Colonic mucosa (tissue), 4 donors: ENCODE measurements around the gene CILP2. TPM values are rescaled to one million over a fixed set of nuclear protein-coding genes. Genes with fewer than 3 reads are reported as not detected.

ENCODE experiments used
- DNase-seq: peaks from one replicate; pipeline ENCODE4 v3.0.0-alpha.2; 2020
- H3K27ac ChIP-seq: fragments of 200-600 bp; one replicate; pipeline ENCODE4 v1.8.0; 2021
- H3K27me3 ChIP-seq: fragments of 200-600 bp; one replicate; pipeline ENCODE4 v1.8.0; 2021
- H3K36me3 ChIP-seq: fragments of 200-600 bp; one replicate; pipeline ENCODE4 v1.8.0; 2021
- H3K4me1 ChIP-seq: fragments of 200-600 bp; one replicate; pipeline ENCODE4 v1.8.0; 2021; ENCODE audit warnings: mild to moderate bottlenecking
- H3K4me3 ChIP-seq: fragments of 200-600 bp; one replicate; pipeline ENCODE4 v1.8.0; 2021
- H3K9ac ChIP-seq, 2 donors: one replicate each; pipeline ENCODE4 v1.7.0; 2013; ENCODE audit warnings: control low read depth in 2 of 2, low read depth in 2 of 2, low read length in 2 of 2
- H3K9me3 ChIP-seq: fragments of 200-600 bp; one replicate; pipeline ENCODE4 v1.8.0; 2021
- intact Hi-C: fragments of 100-400 bp; cut with DNase I; formaldehyde crosslinking; loops from one replicate; pipeline ENCODE4 v1.14.1; 2022
- total RNA-seq, 2 donors: library from RNA; stranded (reverse); fragmentation: NEBNext Ultra II Directional in 1 of 2; extraction: Animal tissue kit (Norgen Biotek cat#: 25700) in 1 of 2; gene quantifications; one replicate each; pipeline ENCODE4 v1.2.1, GENCODE V29; 2021
- TF ChIP-seq, protein P1 (sequence below): fragments of 200-600 bp; IDR thresholded peaks from one replicate; pipeline ENCODE4 v1.8.0; 2022; ENCODE audit warnings: antibody characterized with exemption, mild to moderate bottlenecking
- donor health status: healthy.
- donor health status: DM: no; HTN: no; CAD: no.
- donor health status: DM: no; HTN: no; CAD: no.

The CILP2 gene
- total RNA-seq, 2 donors from 2014 or later: 0.05 to 0.35 TPM

DNA sequence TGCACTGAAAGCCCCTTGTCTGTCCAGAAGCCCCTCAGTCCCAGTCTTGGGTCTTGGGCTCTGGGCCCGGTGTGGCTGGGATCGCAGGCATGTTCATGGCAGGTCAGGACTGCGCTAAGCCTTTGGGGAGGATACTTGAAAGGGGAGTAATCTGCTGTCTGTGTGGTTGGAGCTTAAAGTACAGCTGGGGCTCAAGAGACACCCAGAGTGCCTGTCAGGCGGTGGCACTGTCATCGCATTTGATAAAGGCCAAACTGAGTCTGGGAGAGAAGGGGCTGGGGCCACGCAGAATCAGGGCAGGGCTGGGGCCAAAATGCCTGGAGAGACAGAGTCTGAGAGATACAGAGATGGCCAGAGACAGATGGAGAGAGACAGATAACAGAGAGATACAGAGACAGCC is 4.2 kb upstream of the CILP2 start:
- intact Hi-C loops: loop anchor here (2.0 to 5.0 kb wide), 2 partner anchors 111 to 423 kb away; no protein-coding TSS in a partner anchor
- TF ChIP-seq, protein P1, sequence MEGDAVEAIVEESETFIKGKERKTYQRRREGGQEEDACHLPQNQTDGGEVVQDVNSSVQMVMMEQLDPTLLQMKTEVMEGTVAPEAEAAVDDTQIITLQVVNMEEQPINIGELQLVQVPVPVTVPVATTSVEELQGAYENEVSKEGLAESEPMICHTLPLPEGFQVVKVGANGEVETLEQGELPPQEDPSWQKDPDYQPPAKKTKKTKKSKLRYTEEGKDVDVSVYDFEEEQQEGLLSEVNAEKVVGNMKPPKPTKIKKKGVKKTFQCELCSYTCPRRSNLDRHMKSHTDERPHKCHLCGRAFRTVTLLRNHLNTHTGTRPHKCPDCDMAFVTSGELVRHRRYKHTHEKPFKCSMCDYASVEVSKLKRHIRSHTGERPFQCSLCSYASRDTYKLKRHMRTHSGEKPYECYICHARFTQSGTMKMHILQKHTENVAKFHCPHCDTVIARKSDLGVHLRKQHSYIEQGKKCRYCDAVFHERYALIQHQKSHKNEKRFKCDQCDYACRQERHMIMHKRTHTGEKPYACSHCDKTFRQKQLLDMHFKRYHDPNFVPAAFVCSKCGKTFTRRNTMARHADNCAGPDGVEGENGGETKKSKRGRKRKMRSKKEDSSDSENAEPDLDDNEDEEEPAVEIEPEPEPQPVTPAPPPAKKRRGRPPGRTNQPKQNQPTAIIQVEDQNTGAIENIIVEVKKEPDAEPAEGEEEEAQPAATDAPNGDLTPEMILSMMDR: no peak
- no peak overlapping the region for H3K9ac ChIP-seq

DNA sequence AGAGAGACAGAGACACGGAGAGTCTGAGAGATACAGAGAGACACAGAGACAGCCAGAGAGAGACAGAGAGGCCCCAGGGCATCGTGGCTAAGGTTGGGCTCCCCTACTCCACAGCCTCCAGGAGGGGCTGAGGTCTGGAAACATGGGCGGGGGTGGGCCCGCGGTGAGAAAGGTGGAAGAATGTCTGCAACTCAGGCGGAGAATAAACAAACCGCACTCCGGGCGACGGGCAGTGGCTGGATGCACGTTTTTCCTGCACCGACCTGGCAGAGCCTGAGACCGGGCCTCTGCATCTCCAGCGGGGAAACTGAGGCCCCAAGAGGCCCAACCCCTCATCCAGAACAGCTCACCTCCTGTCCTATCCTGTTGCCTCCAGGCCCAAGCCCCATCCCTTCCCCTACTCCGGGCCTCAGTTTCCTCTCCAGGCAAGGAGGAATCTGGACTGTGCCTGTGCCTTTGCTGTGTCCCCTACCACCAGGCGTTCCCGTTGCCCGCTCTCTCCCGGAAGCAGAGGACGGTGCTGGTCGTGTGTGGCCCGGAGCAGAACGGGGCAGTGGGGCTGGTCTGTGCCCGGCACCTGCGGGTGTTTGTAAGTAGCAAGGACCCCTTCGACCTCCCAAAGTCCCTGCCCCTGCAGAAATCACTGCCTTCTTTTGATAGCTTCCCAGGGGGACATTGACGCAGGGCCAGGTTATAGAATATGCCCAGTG is 3.4 kb upstream of the CILP2 start:
- H3K4me3 ChIP-seq: no peak overlapping the region
- TF ChIP-seq, protein P1: no peak
- no peaks in the 10 kb centered on the region for H3K9me3 ChIP-seq
- no peak for DNase-seq
- intact Hi-C loops: loop anchor here (5.0 kb wide), 1 partner anchor 423 kb away; no protein-coding TSS in a partner anchor
- H3K9ac ChIP-seq: no peak overlapping the region
- H3K36me3 ChIP-seq: no peaks in the 10 kb centered on the region
- H3K4me1 ChIP-seq: peaks cover 7% of the 10 kb centered on the region
- no peak overlapping the region for H3K27ac ChIP-seq
- H3K27me3 ChIP-seq: peaks cover 22% of the 10 kb centered on the region

More for the DNA sequence above, 4.2 kb upstream of the CILP2 start:
- Histone ChIP-seq H3K36me3 (no peaks in the 10 kb centered on the region), H3K9me3 (no peaks in the 10 kb centered on the region), H3K4me1 (peaks cover 7% of the 10 kb centered on the region), H3K4me3 (no peak overlapping the region), H3K27ac (no peak overlapping the region), H3K27me3 (peaks cover 17% of the 10 kb centered on the region)
- DNase-seq: no peak

DNA sequence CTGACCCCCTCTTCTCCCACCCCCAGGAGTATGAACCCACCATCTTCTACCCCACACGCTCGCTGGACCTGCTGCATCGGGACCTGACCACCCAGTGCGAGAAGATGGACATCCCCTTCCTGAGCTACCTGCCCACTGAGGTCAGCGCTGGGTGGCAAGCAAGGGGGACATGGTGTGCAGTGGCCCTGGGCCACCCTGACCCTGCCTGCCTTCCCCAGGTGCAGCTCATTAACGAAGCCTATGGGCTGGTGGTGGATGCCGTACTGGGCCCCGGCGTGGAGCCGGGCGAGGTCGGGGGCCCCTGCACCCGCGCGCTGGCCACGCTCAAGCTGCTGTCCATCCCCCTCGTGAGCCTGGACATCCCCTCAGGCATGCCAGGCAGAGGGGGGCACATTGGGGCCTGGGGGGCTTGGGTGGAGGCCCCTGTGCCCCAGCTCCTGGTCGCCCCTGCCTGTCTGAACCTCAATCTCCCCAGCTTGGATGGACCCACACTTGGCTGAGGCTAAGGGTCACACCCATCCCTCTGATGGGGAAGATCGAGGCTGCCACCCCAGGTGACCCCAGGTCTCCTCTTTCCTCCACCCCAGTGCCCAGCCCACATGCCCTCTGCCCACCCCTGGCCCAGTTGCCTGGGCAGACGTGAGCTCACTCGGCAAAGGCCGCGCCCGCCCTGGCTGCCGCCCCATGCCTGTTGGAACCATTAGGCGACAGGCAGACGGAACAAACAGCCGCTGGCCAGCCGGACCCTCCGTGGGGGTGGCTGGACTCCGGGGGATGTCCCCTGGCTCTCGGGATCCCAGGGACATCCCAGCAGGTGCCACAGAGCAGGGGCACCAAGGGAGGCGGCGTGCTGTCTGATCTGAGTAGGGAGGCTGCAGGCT is 2.5 kb upstream of the CILP2 start:
- Histone ChIP-seq H3K27me3 (peaks cover 26% of the 10 kb centered on the region), H3K4me1 (peaks cover 7% of the 10 kb centered on the region), H3K4me3 (no peak overlapping the region), H3K9me3 (no peaks in the 10 kb centered on the region), H3K36me3 (no peaks in the 10 kb centered on the region), H3K27ac (no peak overlapping the region), H3K9ac (no peak overlapping the region)
- TF ChIP-seq, protein P1: no peak
- intact Hi-C loops: no loop called here
- DNase-seq: no peak

DNA sequence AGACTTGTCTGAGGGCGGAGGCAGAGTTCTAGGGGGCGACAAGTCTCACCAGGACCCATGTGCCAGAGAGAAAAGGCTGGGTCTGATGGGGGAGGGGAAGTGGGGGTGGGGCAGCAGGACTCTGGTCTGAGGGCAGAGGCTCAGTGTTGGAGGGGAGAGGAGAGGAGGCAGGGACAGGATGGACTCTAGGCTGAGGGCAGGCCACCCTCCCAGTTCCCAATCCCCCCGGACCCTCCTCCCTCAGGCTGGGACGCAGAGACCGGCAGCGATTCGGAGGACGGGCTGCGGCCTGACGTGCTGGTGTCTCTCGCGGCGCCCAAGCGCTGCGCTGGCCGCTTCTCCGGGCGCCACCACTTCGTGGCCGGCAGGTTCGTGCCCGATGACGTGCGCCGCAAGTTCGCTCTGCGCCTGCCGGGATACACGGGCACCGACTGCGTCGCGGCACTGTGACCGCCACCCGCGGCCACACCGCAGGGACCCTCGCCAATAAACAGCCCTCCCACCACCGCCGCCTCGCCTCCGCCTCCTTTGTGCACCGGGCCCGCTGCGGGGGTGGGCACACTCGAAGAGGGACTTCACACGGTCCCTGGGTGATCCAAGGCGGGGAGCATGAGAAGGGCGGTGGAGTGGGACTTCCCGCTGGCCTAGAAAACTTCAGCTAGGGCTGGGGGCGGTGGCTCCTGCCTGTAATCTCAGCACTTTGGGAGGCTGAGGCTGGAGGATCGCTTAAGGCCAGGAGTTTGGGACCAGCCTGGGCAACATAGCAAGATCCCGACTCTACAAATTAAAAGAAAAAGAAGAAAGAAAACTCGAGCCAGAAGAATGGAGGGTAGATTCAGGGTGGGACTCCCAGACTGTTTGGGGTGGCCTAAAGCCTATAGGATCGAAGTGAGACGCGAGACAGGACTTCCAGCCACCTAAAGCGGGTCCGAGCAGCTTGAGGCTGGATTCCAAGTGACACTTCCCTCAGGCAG is 703 bp upstream of the CILP2 start:
- Histone ChIP-seq H3K27ac (no peak overlapping the region), H3K9ac (no peak overlapping the region), H3K4me1 (peaks cover 7% of the 10 kb centered on the region), H3K27me3 (peaks cover 29% of the 10 kb centered on the region), H3K4me3 (peak overlapping the region; percentile 27), H3K9me3 (no peaks in the 10 kb centered on the region), H3K36me3 (no peaks in the 10 kb centered on the region)
- DNase-seq: no peak
- TF ChIP-seq, protein P1: no peak
- intact Hi-C loops: no loop called here

DNA sequence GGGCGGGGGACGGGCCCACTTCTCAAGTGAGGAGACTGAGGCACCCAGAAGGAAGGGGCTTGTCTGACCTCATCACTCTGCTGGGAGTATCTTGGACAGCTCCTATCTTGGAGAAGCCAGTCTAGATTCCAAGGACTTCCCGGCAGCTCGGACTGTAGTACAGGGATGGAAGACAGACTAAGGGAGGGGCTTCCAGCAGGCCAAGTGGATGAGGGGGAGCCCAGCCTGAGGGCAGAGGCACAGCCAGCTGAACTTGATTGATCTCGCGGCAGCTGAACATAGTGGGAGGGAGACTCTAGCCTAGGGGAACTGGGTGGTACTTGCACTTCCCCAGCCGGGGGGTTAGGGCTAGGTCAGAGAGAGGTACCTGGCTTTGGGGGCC is 711 bp downstream of the CILP2 start:
- TF ChIP-seq, protein P1: no peak
- H3K27ac ChIP-seq: no peak overlapping the region
- DNase-seq: no peak
- H3K27me3 ChIP-seq: peaks cover 29% of the 10 kb centered on the region
- H3K4me3 ChIP-seq: peak overlapping the region; percentile 27
- no peaks in the 10 kb centered on the region for H3K9me3 ChIP-seq
- no peak overlapping the region for H3K9ac ChIP-seq
- no peaks in the 10 kb centered on the region for H3K36me3 ChIP-seq
- intact Hi-C loops: no loop called here
- peaks cover 7% of the 10 kb centered on the region for H3K4me1 ChIP-seq
